GM10248 (cell line): ENCODE data around the gene JPT2.

Experiments
- CTCF ChIA-PET: fragments of 300-600 bp; sonication (Branson Sonifier 250); formaldehyde crosslinking; extraction: SDS; loops from one replicate; lab custom pipeline; 2021; ENCODE audit warnings: antibody characterized with exemption; lab: Yijun Ruan, JAX
- POLR2A ChIA-PET: fragments of 350-650 bp; sonication (Branson Sonifier 250); formaldehyde crosslinking; extraction: SDS; loops from one replicate; lab custom pipeline; 2020; ENCODE audit warnings: antibody characterized with exemption; lab: Yijun Ruan, JAX
- DNase-seq: peaks from one replicate; pipeline ENCODE4 v3.0.0; 2012; ENCODE audit errors: extremely low spot score
- CTCF ChIP-seq: IDR thresholded peaks from 2 replicates; pipeline ENCODE4 v1.5.1; 2012; ENCODE audit warnings: mild to moderate bottlenecking, low read depth; ENCODE audit errors: extremely low read depth, missing control alignments, control extremely low read depth

Gene JPT2

GRCh38 chr16:1674751-1675664, 3.1 kb upstream of the JPT2 start:
- no peak for TF ChIP-seq CTCF
- ChIA-PET POLR2A (no interaction called here), CTCF (interaction anchor here (1.0 to 1.3 kb wide), 3 partner anchors 23 to 31 kb away, joined by 3 to 4 read pairs (median 4); partner anchors contain the start of gene MAPK8IP3)
- no peak for DNase-seq

GRCh38 chr16:1676661-1677060, 1.4 kb upstream of the JPT2 start:
- CTCF ChIA-PET: interaction anchor here (1.7 to 3.7 kb wide), 4 partner anchors 18 to 48 kb away, joined by 5 to 27 read pairs (median 13); partner anchors contain the start of gene MAPK8IP3
- no peak for TF ChIP-seq CTCF
- POLR2A ChIA-PET: no interaction called here
- no peak for DNase-seq

- DNase-seq: no peak
- POLR2A ChIA-PET: interaction anchor here (0.8 to 1.5 kb wide), 2 partner anchors 18 to 25 kb away, joined by 3 read pairs; no protein-coding TSS in a partner anchor
- TF ChIP-seq CTCF: no peak
- CTCF ChIA-PET: interaction anchor here (0.6 to 3.7 kb wide), 8 partner anchors 9 to 47 kb away, joined by 3 to 27 read pairs (median 6); partner anchors contain the start of gene MAPK8IP3
Measured at GRCh38 chr16:1677339-1677738, 740 bp upstream of the JPT2 start.

DNA sequence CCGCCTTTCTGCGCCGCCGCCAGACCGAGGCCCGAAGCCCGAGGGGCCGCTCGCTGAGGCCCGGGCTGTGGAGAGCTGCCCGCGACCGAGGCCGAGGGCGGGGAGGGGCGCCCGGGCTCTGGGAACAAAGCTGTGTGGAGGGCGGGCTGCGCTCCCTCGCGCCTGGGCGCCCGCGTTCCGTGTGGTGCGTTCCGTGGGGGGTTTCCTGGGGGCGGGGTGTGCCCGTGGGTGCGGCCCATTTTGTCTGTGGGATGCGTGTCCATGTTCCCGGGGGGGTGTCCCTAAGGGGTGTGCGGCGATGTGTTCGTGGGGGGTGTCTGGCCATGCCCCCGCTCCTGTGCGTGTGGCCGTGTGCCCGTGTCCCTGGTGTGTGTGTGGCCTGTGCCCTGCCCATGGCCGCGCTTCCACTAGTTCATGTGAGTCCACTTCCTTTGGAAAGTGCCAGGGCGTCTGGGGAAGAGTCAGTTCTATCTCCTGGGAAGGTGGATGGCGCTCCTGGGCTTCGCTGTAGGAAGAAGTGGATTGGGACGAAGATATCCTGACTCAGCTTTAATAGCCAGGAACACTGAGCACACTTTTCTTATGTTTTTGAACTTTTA, 520 bp downstream of the JPT2 start:
- TF ChIP-seq CTCF: no peak
- DNase-seq: no peak
- ChIA-PET CTCF (interaction anchor here (1.2 to 3.7 kb wide), 7 partner anchors 11 to 46 kb away, joined by 4 to 27 read pairs (median 7); partner anchors contain the start of gene MAPK8IP3), POLR2A (interaction anchor here (0.6 to 1.5 kb wide), 2 partner anchors 19 to 27 kb away, joined by 3 read pairs; partner anchors contain the start of gene MAPK8IP3)

- CTCF ChIA-PET: interaction anchor here (3.7 to 6.2 kb wide), 2 partner anchors 21 to 26 kb away, joined by 12 to 36 read pairs; partner anchors contain the start of gene MAPK8IP3
- no peak for DNase-seq
- POLR2A ChIA-PET: no interaction called here
- TF ChIP-seq CTCF: no peak
Measured at GRCh38 chr16:1680361-1680760, 2.3 kb downstream of the JPT2 start.

DNA sequence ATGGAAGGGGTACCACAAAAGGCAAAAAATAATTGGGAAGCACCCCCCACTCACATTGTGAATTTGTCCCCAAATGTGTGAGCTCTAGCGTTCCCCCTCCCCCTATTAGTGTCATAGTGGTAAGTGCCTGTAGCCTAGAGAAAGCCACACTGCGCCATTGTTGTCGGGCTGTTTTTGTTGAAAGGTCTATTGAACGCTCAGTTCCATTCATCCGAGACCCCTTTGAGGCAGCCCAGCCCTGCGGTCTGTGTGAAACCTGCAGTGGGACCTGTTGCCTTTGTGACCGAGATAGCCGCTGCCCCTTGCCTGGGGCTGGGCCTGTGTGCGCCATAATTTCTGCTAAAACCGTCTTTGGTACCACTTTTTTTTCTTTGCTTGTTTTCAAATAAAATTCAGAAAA, 3.0 kb downstream of the JPT2 start:
- no peak for DNase-seq
- ChIA-PET POLR2A (no interaction called here), CTCF (interaction anchor here (6.2 kb wide), 1 partner anchor 26 kb away, joined by 36 read pairs; the partner anchor contains the start of gene MAPK8IP3)
- TF ChIP-seq CTCF: no peak
